NCI-H1417 (cell line): Measurements from ENCODE around the gene SLFNL1.
A peak's percentile ranks its signal among the peaks of the same experiment; 100 is the strongest.

Experiments used
- DNase-seq, 3 experiments: peaks; one replicate each; lab custom pipeline; 2025; lab: John Stamatoyannopoulos, UW

Gene SLFNL1

DNA sequence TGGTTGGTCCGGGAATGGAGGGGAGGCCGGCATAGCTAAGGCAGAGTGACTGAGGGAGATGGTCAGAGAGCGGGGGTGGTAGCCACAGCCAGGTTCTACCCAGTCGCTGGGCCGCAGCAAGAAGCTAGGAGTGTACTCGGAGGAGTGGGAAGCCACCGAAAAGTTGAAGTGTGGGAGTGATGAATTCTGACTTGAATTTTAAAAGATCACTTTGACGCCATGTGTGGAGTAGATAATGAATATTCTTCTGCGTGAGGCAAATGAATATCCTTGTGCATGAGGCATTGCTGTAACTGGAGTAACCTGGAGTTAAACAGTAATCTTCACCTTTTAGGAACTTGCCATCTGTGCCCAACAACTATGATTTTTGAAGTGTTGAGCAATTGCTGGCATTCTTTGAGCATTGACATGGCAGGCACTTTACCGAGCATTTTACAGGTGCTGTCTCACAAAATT lies 35.2 kb downstream of the SLFNL1 start:
- no peak for DNase-seq

DNA sequence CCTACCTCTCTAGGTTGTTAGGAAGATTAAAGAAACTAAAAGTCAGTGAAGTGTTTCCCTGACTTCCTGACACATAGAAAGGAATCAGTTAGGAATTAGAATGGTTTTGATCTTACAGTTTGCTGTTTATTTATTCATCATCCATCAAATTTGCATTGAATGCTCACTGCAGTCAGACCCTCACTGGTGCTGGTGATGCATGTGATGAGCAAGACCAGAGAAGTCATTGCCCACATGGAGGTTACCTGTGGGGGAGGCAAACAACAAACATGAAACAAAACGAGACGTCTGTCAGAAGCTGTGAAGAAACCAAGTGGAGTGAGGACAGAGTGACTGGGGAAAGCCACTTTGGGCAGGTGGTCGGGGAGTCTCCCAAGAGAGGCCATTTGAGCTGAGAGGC lies 35.6 kb downstream of the SLFNL1 start:
- no peak for DNase-seq

- DNase-seq = no peak
Measured at GRCh38 chr1:40985161-40985560, 36.4 kb downstream of the SLFNL1 start.

GRCh38 chr1:40984531-40984930 lies 37.0 kb downstream of the SLFNL1 start:
- DNase-seq = no peak

GRCh38 chr1:40984066-40984465 lies 37.5 kb downstream of the SLFNL1 start:
- DNase-seq = no peak

DNA sequence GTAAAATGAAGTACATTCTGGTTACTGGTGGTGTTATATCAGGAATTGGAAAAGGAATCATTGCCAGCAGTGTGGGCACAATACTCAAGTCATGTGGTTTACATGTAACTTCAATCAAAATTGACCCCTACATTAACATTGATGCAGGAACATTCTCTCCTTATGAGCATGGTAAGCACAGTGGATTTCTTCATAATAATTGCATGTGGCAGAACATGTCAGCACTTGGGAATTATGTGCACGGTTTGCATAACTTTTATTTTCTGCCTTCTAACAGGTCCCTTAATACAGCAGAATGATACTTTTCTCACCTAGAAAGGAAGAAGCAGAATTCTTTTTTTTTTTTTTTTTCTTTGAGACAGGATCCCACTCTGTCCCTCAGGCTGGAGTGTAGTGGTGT lies 38.2 kb downstream of the SLFNL1 start:
- no peak for DNase-seq

GRCh38 chr1:40982721-40983120 lies 38.8 kb downstream of the SLFNL1 start:
- DNase-seq = no peak

- no peak for DNase-seq
Measured at GRCh38 chr1:40981691-40982448, 39.7 kb downstream of the SLFNL1 start.

GRCh38 chr1:40980453-40981121 lies 40.9 kb downstream of the SLFNL1 start:
- DNase-seq = peak; percentile 41 to 69 (median 49)

DNA sequence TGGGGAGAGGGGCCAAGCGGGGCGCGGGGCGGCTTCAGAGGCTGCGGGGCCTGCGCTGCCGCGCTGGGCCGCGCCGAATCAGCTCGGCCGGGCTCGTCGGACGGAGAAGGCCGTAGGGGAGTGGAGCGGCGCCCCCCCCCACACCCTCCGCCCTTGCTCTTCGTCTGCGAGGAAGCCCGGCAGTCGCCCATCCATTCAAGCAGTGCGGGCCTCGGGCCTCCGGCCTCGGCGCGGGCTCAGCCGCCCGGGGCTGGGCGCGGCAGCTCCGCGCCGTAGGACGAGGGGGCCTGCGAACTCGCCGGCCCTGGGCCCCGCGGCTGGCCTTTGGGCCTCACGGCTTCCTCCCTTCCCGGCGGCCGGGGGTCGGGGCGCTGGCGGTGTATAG lies 41.5 kb downstream of the SLFNL1 start:
- DNase-seq = no peak

DNA sequence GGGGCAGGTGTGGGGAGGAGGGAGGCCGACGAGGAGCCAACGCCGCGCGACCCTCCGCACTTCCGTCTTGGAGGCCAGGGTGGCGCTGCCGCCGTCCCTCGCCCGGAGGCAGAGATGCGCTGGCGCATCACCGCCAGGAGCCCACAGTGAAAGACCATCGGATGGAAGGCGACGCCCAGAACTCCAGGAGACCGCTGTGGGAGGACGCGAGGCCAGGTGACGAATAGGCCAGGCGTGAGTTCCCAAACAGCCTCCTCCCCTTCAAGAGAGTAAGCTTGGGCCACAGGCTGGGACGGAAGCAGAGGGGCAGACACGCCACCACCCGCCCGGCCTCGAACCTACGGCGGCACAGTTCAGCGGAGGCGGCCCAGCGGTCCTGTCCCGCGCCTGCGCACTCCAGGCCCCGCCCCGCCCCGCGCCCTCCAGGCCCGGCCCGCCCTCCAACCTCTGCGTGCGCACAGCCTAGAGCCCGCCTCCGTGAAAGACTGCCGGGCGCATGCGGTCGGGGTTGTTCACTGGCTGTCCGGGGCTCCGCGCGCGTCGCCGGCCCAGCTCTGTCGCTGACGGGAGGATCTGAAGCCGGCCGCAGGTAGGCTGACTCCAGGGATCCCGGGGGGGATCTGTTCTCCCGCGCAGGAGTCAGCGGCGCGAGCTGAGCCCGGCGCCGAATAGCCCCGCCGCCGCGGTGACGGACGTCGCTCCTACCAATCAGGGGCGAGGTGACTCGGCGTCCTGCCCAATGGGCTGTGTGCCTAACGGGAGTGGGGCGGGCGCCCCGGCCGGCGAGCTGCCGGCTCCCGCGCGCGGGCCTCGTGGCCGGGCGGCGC lies 42.1 kb downstream of the SLFNL1 start, which contains the start of gene CTPS1:
CTPS1 (plus strand) TSS at position 456 of the 827 bp plus-strand sequence. CDS start 3,595 bp downstream, outside the sequence.
- peak; percentile 97 to 99 (median 98) for DNase-seq

- DNase-seq = no peak
Measured at GRCh38 chr1:40978886-40979240, 42.7 kb downstream of the SLFNL1 start.

- no peak for DNase-seq
Measured at GRCh38 chr1:40977716-40978115, 43.8 kb downstream of the SLFNL1 start.

- no peak for DNase-seq
Measured at GRCh38 chr1:40976952-40977690, 44.4 kb downstream of the SLFNL1 start.

GRCh38 chr1:40974945-40975344 lies 46.6 kb downstream of the SLFNL1 start:
- DNase-seq = no peak

DNA sequence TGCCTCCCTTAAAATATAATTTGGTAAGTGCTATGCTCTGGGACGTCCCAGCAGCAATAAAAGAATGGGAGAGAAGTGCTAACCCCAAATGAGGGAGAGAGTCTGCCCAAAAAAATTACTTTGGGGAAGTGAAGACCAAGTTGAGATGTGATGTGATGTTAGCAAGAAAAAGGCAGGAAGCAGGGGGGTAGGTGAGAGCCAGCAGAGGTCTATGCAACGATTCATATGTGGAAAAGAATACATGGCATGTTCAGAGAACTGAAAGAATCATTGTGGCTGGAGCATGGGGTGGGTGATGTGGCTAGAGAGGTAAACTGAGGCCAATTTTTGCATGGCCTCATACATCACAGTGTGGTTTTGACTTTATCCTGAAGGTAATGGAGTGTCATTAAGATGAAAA lies 47.6 kb downstream of the SLFNL1 start:
- no peak for DNase-seq

DNA sequence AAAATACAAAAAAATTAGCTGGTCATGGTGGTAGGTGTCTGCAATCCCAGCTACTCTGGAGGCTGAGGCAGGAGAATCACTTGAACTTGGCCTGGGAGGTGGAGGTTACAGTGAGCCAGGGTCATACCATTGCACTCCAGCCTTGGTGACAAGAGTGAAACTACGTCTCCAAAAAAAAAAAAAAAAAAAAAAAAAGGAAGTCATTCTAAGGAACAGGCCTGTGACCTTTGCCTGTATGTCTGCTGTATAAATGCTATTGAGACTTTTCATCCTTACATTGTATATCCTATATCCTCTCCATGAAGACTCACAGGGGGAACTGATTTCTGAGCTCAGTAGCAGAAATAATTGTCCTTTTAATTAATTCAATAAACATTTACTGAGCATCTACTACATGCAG lies 49.6 kb downstream of the SLFNL1 start:
- DNase-seq = no peak

DNA sequence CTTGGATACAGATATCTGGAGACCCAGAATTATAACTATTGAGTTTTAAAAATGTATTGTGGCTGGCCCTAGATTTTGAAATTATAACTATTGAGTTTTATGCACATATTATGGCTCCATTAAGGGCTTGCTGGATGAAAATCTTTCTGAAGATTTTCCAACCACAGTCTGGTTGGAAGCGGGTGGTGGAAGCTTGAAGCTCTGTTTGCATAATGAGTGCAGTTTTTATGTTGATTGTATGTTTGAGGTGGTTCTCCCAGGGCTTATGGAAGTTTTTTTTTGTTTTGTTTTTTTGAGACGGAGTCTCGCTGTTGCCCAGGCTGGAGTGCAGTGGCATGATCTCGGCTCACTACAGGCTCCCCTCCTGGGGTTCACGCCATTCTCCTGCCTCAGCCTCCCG lies 52.1 kb downstream of the SLFNL1 start:
- no peak for DNase-seq

DNA sequence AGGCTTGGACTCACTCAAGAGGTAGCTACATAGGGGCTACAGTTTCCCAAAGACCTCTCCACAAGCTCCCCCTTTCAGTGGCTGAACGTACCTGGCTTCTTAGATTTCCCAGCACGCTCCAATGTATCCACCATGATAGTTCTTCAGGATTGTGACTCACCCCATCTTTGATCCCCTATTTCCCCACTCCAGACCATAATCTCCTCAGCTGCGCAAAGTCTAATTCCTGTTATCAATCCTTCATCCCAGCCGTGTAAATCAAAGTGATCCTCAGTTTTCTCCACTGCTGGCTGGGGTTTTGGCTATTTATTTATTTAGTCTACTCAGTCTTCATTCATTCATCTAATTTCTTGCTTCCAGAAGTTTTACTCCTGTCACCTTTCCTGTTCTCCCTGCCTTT lies 55.1 kb downstream of the SLFNL1 start:
- no peak for DNase-seq
